IMR-90 (cell line): ENCODE data around the gene CDH13. TPM values are rescaled to one million over a fixed set of nuclear protein-coding genes. Genes with fewer than 3 reads are reported as not detected.

Experiments used
- ATAC-seq: fragments of 200-7000 bp; cut with Tn5 transposase; 2 replicates; pipeline ENCODE4 v1.9.1; 2020; ENCODE audit warnings: low read depth, mild to moderate bottlenecking, moderate library complexity
- BruUV-seq: library from RNA; stranded (reverse); fragments of 400-500 nt; replicated peaks from 2 replicates; lab custom pipeline; 2021; lab: Mats Ljungman, UMichigan
- CTCF ChIA-PET: fragments of 300-600 bp; formaldehyde crosslinking; extraction: SDS; loops from one replicate; lab custom pipeline; 2021; ENCODE audit warnings: antibody characterized with exemption; lab: Yijun Ruan, JAX
- POLR2A ChIA-PET: fragments of 300-600 bp; sonication (Branson Sonifier 250); formaldehyde crosslinking; loops from one replicate; lab custom pipeline; 2022; ENCODE audit warnings: antibody characterized with exemption; ENCODE audit not compliant: unreplicated experiment; lab: Charles Lee
- DNase-seq: peaks from one replicate; pipeline ENCODE4 v3.0.0; 2013
- H2AFZ ChIP-seq: replicated peaks from 2 replicates; pipeline ENCODE3; 2013; ENCODE audit warnings: low read length, mild to moderate bottlenecking; ENCODE audit not compliant: poor library complexity
- H2AK5ac ChIP-seq: 2 replicates; pipeline ENCODE4 v1.6.1; 2013; ENCODE audit warnings: low read depth, low read length, inconsistent platforms
- H2AK9ac ChIP-seq: replicated peaks from 2 replicates; pipeline ENCODE3; 2013; ENCODE audit warnings: mild to moderate bottlenecking, low read depth, low read length, moderate library complexity; ENCODE audit not compliant: poor library complexity
- H2BK120ac ChIP-seq: 2 replicates; pipeline ENCODE4 v1.6.1; 2013; ENCODE audit warnings: low read depth, low read length, inconsistent platforms
- H2BK15ac ChIP-seq: 3 replicates; pipeline ENCODE4 v1.6.1; 2013; ENCODE audit warnings: low read depth, low read length, inconsistent platforms
- H2BK20ac ChIP-seq: 2 replicates; pipeline ENCODE4 v1.6.1; 2013; ENCODE audit warnings: low read depth, mild to moderate bottlenecking, inconsistent platforms, low read length, moderate library complexity
- H2BK5ac ChIP-seq: 2 replicates; pipeline ENCODE4 v1.6.1; 2013; ENCODE audit warnings: mild to moderate bottlenecking, low read depth, low read length, inconsistent platforms; ENCODE audit not compliant: poor library complexity, severe bottlenecking
- H3K14ac ChIP-seq: replicated peaks from 2 replicates; pipeline ENCODE4 v1.6.1; 2013; ENCODE audit warnings: low read depth, low read length, inconsistent platforms
- H3K18ac ChIP-seq: 2 replicates; pipeline ENCODE4 v1.6.1; 2013; ENCODE audit warnings: low read depth, low read length, control low read depth
- H3K23ac ChIP-seq: 2 replicates; pipeline ENCODE4 v1.6.1; 2013; ENCODE audit warnings: low read depth, low read length, inconsistent platforms
- H3K27ac ChIP-seq: 2 replicates; pipeline ENCODE4 v1.5.1; 2013; ENCODE audit warnings: mild to moderate bottlenecking, control low read depth, low read length; ENCODE audit not compliant: insufficient read depth
- H3K27me3 ChIP-seq: 2 replicates; pipeline ENCODE4 v1.6.1; 2013; ENCODE audit warnings: low read length; ENCODE audit not compliant: control insufficient read depth, insufficient read depth
- H3K36me3 ChIP-seq: 2 replicates; pipeline ENCODE4 v1.6.1; 2013; ENCODE audit warnings: low read length, mixed read lengths; ENCODE audit not compliant: control insufficient read depth, insufficient read depth
- H3K4ac ChIP-seq: 2 replicates; pipeline ENCODE4 v1.6.1; 2013; ENCODE audit warnings: low read depth, low read length, inconsistent platforms
- H3K4me1 ChIP-seq: 2 replicates; pipeline ENCODE4 v1.6.1; 2013; ENCODE audit warnings: low read length, mixed read lengths; ENCODE audit not compliant: control insufficient read depth, insufficient read depth
- H3K4me2 ChIP-seq: 2 replicates; pipeline ENCODE4 v1.6.1; 2013; ENCODE audit warnings: low read depth, mild to moderate bottlenecking, control low read depth, low read length, moderate library complexity
- H3K4me3 ChIP-seq: 2 replicates; pipeline ENCODE4 v1.5.1; 2013; ENCODE audit warnings: low read depth, mild to moderate bottlenecking, control low read depth, low read length, moderate library complexity; ENCODE audit not compliant: insufficient read depth
- H3K56ac ChIP-seq: 2 replicates; pipeline ENCODE4 v1.6.1; 2013; ENCODE audit warnings: low read length, inconsistent platforms; ENCODE audit not compliant: insufficient read depth; ENCODE audit errors: extremely low read depth
- H3K79me1 ChIP-seq, 2 experiments: 2 replicates each; pipeline ENCODE4 v1.6.1; 2013; ENCODE audit warnings: low read length in 2 of 2, inconsistent platforms in 1 of 2, low read depth in 1 of 2
- H3K9ac ChIP-seq: 2 replicates; pipeline ENCODE4 v1.6.1; 2013; ENCODE audit warnings: low read depth, low read length, control low read depth
- H3K9me1 ChIP-seq: 2 replicates; pipeline ENCODE4 v1.6.1; 2013; ENCODE audit warnings: low read length, inconsistent platforms; ENCODE audit not compliant: insufficient read depth
- H3K9me3 ChIP-seq: 2 replicates; pipeline ENCODE4 v1.6.1; 2013; ENCODE audit warnings: low read length; ENCODE audit not compliant: control insufficient read depth, insufficient read depth
- H4K20me1 ChIP-seq: 2 replicates; pipeline ENCODE4 v1.6.1; 2013; ENCODE audit warnings: low read length, inconsistent platforms; ENCODE audit not compliant: insufficient read depth
- H4K5ac ChIP-seq: 2 replicates; pipeline ENCODE4 v1.6.1; 2013; ENCODE audit warnings: mild to moderate bottlenecking, low read depth, low read length, control low read depth
- H4K8ac ChIP-seq, 2 experiments: 2 replicates each; pipeline ENCODE4 v1.6.1; 2013; ENCODE audit warnings: low read depth in 2 of 2, low read length in 2 of 2, control low read depth in 1 of 2, inconsistent platforms in 1 of 2
- H4K91ac ChIP-seq: 2 replicates; pipeline ENCODE4 v1.6.1; 2013; ENCODE audit warnings: low read depth, low read length, inconsistent platforms; ENCODE audit not compliant: insufficient read depth
- CEBPB ChIP-seq: IDR thresholded peaks from 2 replicates; pipeline ENCODE4 v1.6.1; 2012; ENCODE audit warnings: low read depth, low read length, improper control_type of control experiment
- CHD1 ChIP-seq: IDR thresholded peaks from 2 replicates; pipeline ENCODE4 v1.6.1; 2012; ENCODE audit warnings: low read depth, low read length, improper control_type of control experiment
- CTCF ChIP-seq: conservative IDR thresholded peaks from 2 replicates; pipeline ENCODE4 v1.5.1; 2012; ENCODE audit warnings: mild to moderate bottlenecking, low read depth, low read length, improper control_type of control experiment
- ELK1 ChIP-seq: fragments of 150-350 bp; IDR thresholded peaks from 2 replicates; pipeline ENCODE4 v1.6.1; 2016; ENCODE audit warnings: low read depth, mild to moderate bottlenecking, low read length, moderate library complexity, borderline replicate concordance
- FOS ChIP-seq: fragments of 150-350 bp; IDR thresholded peaks from 2 replicates; pipeline ENCODE4 v1.6.1; 2016; ENCODE audit warnings: low read depth, low read length
- MAFK ChIP-seq: IDR thresholded peaks from 2 replicates; pipeline ENCODE4 v1.6.1; 2012; ENCODE audit warnings: low read depth, low read length, improper control_type of control experiment
- MXI1 ChIP-seq: IDR thresholded peaks from 2 replicates; pipeline ENCODE4 v1.6.1; 2012; ENCODE audit warnings: low read depth, mild to moderate bottlenecking, low read length, moderate library complexity, borderline replicate concordance
- NFE2L2 ChIP-seq: fragments of 150-350 bp; IDR thresholded peaks from 2 replicates; pipeline ENCODE4 v1.6.1; 2016; ENCODE audit warnings: low read depth, mild to moderate bottlenecking, low read length
- POLR2A ChIP-seq: IDR thresholded peaks from 2 replicates; pipeline ENCODE4 v1.6.1; 2012; ENCODE audit warnings: mild to moderate bottlenecking, low read depth, low read length
- RFX5 ChIP-seq: IDR thresholded peaks from 2 replicates; pipeline ENCODE4 v1.8.0; 2012; ENCODE audit warnings: low read depth, mild to moderate bottlenecking, low read length, moderate library complexity
- SMC3 ChIP-seq: fragments of 150-350 bp; IDR thresholded peaks from 2 replicates; pipeline ENCODE4 v1.6.1; 2016; ENCODE audit warnings: low read depth, mild to moderate bottlenecking, antibody characterized with exemption, low read length, moderate library complexity
- WGBS, 2 experiments: methylation state at CpG; one replicate each; pipeline versions ENCODE4 v1.1.5 to v1.1.7; 2013; ENCODE audit warnings: missing lambda C conversion rate in 2 of 2; ENCODE audit not compliant: insufficient read length in 1 of 2; ENCODE audit errors: extremely low coverage in 2 of 2; 5-methylcytosine and 5-hydroxymethylcytosine counted together
- dilution Hi-C: fragments of 300-500 bp; cut with HindIII; formaldehyde crosslinking; loops from one replicate; pipeline ENCODE4 v1.14.3; 2018; ENCODE audit warnings: low sequenced_read_pairs; ENCODE audit not compliant: unreplicated experiment
- in situ Hi-C: fragments of 300-500 bp; cut with MboI; formaldehyde crosslinking; loops from 3 replicates; pipeline ENCODE4 v1.14.3; 2019; ENCODE audit warnings: low sequenced_read_pairs, inconsistent platforms, mixed read lengths
- intact Hi-C: fragments of 100-400 bp; cut with micrococcal nuclease; formaldehyde crosslinking; loops from 2 replicates; pipeline ENCODE4 v1.10.0; 2022
- polyA plus RNA-seq, 3 experiments: library from polyadenylated mRNA; depleted of rRNA; stranded (reverse); fragments of >200 nt; gene quantifications; 2 replicates each; pipeline ENCODE4 v1.2.3, GENCODE V29; 2012; ENCODE audit warnings: low replicate concordance in 1 of 3
- total RNA-seq: library from RNA; depleted of rRNA; stranded (reverse); fragments of >200 nt; gene quantifications from 2 replicates; pipeline ENCODE4 v1.2.3, GENCODE V29; 2012

CDH13 gene
- total and polyA plus RNA-seq, 2 of the 4 experiments (the other 2 are of a cell fraction) = 61.6 to 74.7 TPM

- dilution Hi-C loops = no loop called here
- Histone ChIP-seq H3K14ac (no peak overlapping the region), H3K4me3 (no peak overlapping the region), H4K8ac (no peak overlapping the region), H2BK5ac (no peak overlapping the region), H3K27me3 (no peaks in the 10 kb centered on the region), H3K23ac (no peak overlapping the region), H3K4me1 (no peaks in the 10 kb centered on the region), H2BK20ac (no peak overlapping the region), H3K9ac (no peak overlapping the region), H4K20me1 (no peaks in the 10 kb centered on the region), H2AFZ (no peak overlapping the region), H4K5ac (no peak overlapping the region), H3K9me3 (peaks cover 5% of the 10 kb centered on the region; the same call in 1 of the 2 replicates), H3K27ac (no peak overlapping the region), H3K79me1 (no peaks in the 10 kb centered on the region), H3K56ac (no peak overlapping the region), H3K9me1 (peaks cover 8% of the 10 kb centered on the region), H4K91ac (no peak overlapping the region), H2AK5ac (no peak overlapping the region), H3K4me2 (no peak overlapping the region), H3K36me3 (no peaks in the 10 kb centered on the region), H3K18ac (no peak overlapping the region), H3K4ac (no peak overlapping the region), H2BK15ac (no peak overlapping the region), H2BK120ac (no peak overlapping the region), H2AK9ac (no peak overlapping the region)
- TF ChIP-seq SMC3 (no peak), CEBPB (no peak), MAFK (no peak), CHD1 (no peak), POLR2A (no peak), FOS (no peak), NFE2L2 (no peak), ELK1 (no peak), RFX5 (no peak), CTCF (no peak), MXI1 (no peak)
- DNase-seq (no peak), ATAC-seq (no peak)
- intact Hi-C loops = no loop called here
- in situ Hi-C loops = no loop called here
- no TSS peak for BruUV-seq
- no CpG with 5 or more reads among the region's 4 CpGs for WGBS, 2 experiments
- ChIA-PET POLR2A (no interaction called here), CTCF (no interaction called here)
These were observed 1094.2 kb downstream of the CDH13 start for GRCh38 chr16:83720981-83721380.
